COLO668 (cell line): Measurements from ENCODE around the gene BAHD1.
A peak's percentile ranks its signal among the peaks of the same experiment; 100 is the strongest.

Source experiments
- DNase-seq: peaks from one replicate; lab custom pipeline; 2025; ENCODE audit not compliant: unreplicated experiment; lab: John Stamatoyannopoulos, UW

BAHD1 gene

GRCh38 chr15:40440743-40441564, at the start of gene BAHD1:
Gene BAHD1, plus strand, starts transcription at chr15:40440953. Its CDS starts 17,512 bp downstream, at chr15:40458465.
- DNase-seq: peak; percentile 95

- DNase-seq: no peak
Measured at GRCh38 chr15:40392986-40393948, 47.5 kb upstream of the BAHD1 start.

DNA sequence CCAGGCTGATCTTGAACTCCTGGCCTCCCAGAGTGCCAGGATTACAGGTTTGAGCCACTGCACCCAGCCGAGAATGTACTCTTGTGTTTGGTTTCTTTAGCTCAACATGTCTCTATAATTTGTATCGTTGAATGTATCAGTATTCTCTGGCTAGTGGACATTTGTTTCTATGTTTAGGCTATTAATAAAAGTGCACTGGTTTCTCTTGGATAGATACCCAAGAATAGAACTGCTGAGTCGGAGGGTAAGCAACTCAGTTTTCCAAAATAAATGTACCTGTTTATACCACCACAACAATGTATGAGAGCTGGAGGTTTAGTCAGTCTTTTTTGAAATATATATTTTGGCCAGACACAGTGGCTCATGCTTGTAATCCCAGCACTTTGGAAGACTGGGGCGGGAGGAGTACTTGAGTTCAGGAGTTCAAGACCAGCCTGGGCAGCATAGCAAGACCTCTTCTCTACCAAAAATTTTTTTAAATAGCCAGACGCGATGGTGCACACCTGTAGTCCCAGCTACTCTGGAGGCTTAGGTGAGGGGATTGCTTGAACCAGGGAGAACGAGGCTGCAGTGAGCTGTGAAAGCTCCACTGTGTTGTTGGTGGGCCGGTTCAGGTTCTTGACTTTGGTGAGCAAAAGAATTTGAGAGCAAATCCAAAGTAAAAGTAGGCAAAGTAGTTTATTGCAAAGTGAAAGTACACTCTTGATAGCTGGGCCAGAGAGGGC, 42.9 kb upstream of the BAHD1 start:
- no peak for DNase-seq

- DNase-seq: no peak
Measured at GRCh38 chr15:40398413-40398873, 42.3 kb upstream of the BAHD1 start.

GRCh38 chr15:40399370-40399769, 41.4 kb upstream of the BAHD1 start:
- DNase-seq: no peak

DNA sequence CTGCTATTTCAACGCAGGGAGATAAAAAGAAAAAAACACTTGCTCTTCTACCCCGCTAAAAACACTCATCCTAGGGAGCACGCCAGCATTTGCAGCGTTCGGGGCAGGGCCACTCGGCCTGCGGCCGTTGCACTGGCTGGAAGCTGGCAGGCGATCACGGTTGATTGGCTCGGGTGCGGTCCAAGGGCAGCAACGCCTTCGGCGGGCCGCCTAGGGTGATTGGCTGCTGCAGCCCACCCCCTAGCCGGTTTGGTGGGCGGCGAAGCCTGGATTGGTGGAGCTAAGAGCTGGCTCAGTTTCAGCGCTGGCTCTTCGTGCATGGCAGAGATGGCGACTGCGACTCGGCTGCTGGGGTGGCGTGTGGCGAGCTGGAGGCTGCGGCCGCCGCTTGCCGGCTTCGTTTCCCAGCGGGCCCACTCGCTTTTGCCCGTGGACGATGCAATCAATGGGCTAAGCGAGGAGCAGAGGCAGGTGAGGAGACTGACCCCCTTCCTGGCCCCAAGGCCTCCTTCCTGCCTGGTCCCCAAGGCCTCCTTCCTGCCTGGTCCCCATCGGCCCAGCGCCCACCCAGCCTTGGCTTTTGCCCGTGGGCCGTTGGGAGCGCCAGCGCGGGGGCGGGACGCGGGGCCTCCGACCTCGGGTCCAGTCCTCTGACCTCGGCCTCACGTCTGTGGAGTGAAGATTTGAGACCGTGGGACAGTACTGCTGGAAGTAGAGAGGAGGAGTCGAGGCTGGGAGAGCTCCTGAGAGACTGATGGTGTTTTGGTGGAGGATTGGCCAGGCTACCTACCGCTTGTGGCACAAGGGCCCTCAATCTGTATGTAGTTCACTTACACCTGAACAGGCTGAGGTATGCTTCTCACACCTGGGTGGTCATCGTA, 35.0 kb upstream of the BAHD1 start, which contains the start of gene IVD:
TSS of gene IVD (plus strand) at position 295 of the 881 bp plus-strand sequence. CDS start at position 328, 33 bp downstream.
- peak; percentile 91 for DNase-seq

GRCh38 chr15:40407330-40407990, 33.3 kb upstream of the BAHD1 start:
- no peak for DNase-seq

DNA sequence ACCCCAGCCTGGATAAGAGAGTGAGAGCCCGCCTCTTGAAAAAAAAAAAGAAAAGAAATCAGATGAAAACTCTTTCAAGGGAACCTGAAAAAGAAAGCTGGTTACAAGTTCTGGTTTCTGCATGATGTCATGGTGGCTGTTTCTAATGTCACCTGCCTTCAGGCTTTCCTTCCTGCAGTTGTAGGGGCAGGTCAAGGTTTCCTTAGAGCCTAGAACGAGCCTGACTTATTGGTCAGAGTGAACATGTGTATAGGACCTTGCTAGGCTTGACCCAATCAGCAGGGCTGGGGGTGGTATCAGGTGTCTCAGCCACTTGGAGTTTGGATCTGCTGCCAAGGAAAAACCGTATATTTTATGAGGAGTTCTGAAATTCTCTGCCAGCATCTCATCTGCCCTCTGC, 31.4 kb upstream of the BAHD1 start:
- DNase-seq: no peak

DNA sequence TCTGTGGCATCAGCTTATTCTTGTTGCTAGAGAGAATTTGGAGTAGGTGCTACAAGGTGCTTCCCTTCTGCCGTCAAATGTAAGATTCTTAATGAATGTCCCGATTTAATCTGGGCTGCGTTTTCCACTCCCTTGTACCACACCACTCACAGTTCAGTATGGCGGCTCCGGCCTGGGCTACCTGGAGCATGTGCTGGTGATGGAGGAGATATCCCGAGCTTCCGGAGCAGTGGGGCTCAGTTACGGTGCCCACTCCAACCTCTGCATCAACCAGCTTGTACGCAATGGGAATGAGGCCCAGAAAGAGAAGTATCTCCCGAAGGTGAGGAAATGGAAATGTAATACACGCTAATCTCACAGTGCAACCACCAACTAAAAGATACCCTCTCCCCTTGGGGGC, 30.3 kb upstream of the BAHD1 start:
- no peak for DNase-seq

- DNase-seq: no peak
Measured at GRCh38 chr15:40412095-40412759, 28.5 kb upstream of the BAHD1 start.

GRCh38 chr15:40413036-40413435, 27.7 kb upstream of the BAHD1 start:
- no peak for DNase-seq

GRCh38 chr15:40414816-40415215, 25.9 kb upstream of the BAHD1 start:
- no peak for DNase-seq

DNA sequence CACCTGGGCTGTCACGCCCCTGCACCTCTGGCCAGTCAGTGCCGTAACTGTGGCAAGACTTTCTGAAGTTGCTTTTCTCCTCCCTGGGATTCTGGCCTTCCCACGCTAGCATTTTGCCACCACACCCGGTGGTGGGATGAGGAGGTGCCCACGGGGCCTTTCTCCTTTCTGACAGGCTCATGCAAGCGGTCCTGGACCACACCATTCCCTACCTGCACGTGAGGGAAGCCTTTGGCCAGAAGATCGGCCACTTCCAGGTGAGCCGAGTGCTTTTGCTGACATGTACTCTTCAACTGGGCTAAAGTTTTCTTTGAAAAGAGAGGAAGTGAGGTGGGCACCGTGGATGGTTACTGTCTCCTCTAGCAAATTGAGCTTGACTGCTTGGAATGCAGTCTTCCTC, 25.5 kb upstream of the BAHD1 start:
- no peak for DNase-seq

DNA sequence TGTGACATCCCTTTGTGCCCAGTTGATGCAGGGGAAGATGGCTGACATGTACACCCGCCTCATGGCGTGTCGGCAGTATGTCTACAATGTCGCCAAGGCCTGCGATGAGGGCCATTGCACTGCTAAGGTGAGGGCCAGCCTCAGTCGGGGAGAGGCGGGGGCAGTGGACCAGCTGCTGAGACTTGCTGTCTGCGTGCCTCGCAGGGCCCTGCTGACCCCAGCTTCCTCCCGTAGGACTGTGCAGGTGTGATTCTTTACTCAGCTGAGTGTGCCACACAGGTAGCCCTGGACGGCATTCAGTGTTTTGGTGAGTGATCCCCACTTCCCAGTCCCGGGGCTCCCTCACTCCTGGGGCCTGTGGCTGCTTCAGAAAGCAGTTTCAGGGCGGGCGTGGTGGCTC, 24.7 kb upstream of the BAHD1 start:
- no peak for DNase-seq

DNA sequence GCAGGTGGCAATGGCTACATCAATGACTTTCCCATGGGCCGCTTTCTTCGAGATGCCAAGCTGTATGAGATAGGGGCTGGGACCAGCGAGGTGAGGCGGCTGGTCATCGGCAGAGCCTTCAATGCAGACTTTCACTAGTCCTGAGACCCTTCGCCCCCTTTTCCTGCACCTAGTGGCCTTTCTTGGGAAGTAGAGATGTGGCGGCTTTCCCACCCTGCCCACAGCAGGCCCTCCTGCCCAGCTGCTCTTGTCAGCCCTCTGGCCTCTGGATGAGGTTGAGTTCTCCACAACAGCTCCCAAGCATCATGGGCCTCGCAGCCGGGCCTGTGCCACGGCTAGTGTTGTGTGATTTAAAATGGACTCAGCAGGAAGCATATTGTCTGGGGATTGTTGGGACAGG, 22.6 kb upstream of the BAHD1 start:
- no peak for DNase-seq

DNA sequence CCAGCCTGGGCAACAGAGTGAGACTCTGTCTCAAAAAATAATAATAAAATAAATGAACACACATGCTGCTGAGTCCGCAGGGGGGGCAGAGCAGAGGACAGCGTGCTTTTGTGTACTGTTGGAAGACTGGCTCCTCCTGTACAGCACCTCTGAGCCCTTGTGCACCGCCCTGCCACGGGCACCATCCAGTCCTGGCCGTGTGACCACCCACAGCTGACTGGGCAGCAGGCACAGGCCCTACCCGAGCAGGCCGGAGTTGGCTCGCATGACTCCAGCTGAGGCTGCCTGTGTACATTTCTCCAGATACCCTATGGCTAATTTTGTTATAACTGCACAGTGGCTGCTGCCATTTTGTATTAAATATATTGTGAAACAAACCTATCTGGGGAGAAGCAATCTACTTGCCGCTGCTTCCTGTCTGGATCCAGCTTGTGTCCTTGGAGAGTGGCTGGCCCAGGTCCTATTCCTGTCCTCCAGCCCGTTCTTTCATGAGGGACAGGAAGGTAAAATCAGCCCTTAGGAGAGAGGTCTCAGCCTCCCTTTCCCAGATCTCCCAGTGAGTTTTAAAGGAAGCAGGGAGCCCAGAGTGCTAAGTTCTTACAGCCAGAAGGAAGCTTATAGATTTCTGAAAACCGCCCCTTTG, 20.6 kb upstream of the BAHD1 start:
- DNase-seq: no peak

- peak; percentile 45 for DNase-seq
Measured at GRCh38 chr15:40420793-40421192, 20.0 kb upstream of the BAHD1 start.
